MCF 10A (cell line): Measurements from ENCODE around the gene TMEM164. TPM values are rescaled to one million over a fixed set of nuclear protein-coding genes. Genes with fewer than 3 reads are reported as not detected.

Experiments used
- BruUV-seq: library from RNA; stranded (reverse); fragments of 400-500 nt; replicated peaks from 2 replicates; lab custom pipeline; 2021; lab: Mats Ljungman, UMichigan
- CTCF ChIA-PET: fragments of 300-600 bp; sonication (Branson Sonifier 250); formaldehyde crosslinking; extraction: SDS; loops from one replicate; lab custom pipeline; 2021; ENCODE audit warnings: antibody characterized with exemption, inconsistent platforms; lab: Yijun Ruan, JAX
- POLR2A ChIA-PET: fragments of 300-600, 350-650 bp; sonication (Branson Sonifier 250); formaldehyde crosslinking; extraction: SDS; loops from one replicate; lab custom pipeline; 2020; ENCODE audit warnings: antibody characterized with exemption, inconsistent platforms; lab: Yijun Ruan, JAX
- DNase-seq: peaks from one replicate; pipeline ENCODE4 v3.0.0-alpha.2; 2018; ENCODE audit not compliant: unreplicated experiment
- H3K27ac Mint-ChIP-seq: one replicate; pipeline ENCODE4 v1.8.0; 2022; ENCODE audit warnings: mild to moderate bottlenecking, low read depth, mixed read lengths; ENCODE audit not compliant: unreplicated experiment
- H3K27me3 Mint-ChIP-seq: one replicate; pipeline ENCODE4 v1.8.0; 2022; ENCODE audit warnings: mixed read lengths; ENCODE audit not compliant: insufficient read depth, unreplicated experiment
- H3K36me3 Mint-ChIP-seq: one replicate; pipeline ENCODE4 v1.8.0; 2022; ENCODE audit warnings: mild to moderate bottlenecking, moderate library complexity, mixed read lengths; ENCODE audit not compliant: insufficient read depth, unreplicated experiment
- H3K4me1 Mint-ChIP-seq: one replicate; pipeline ENCODE4 v1.8.0; 2022; ENCODE audit warnings: mixed read lengths; ENCODE audit not compliant: insufficient read depth, unreplicated experiment
- H3K4me3 Mint-ChIP-seq: one replicate; pipeline ENCODE4 v1.8.0; 2022; ENCODE audit warnings: mild to moderate bottlenecking, moderate library complexity, mixed read lengths; ENCODE audit not compliant: unreplicated experiment
- H3K9me3 Mint-ChIP-seq: one replicate; pipeline ENCODE4 v1.8.0; 2022; ENCODE audit warnings: mixed read lengths; ENCODE audit not compliant: unreplicated experiment
- CTCF ChIP-seq: fragments of 200-600 bp; IDR thresholded peaks from one replicate; pipeline ENCODE4 v1.8.0; 2022; ENCODE audit warnings: antibody characterized with exemption, mild to moderate bottlenecking; ENCODE audit not compliant: unreplicated experiment
- intact Hi-C: fragments of 100-400 bp; cut with micrococcal nuclease; formaldehyde crosslinking; loops from 2 replicates; pipeline ENCODE4 v1.14.1; 2022
- total RNA-seq: library from RNA; stranded (reverse); gene quantifications from 2 replicates; pipeline ENCODE4 v1.2.3, GENCODE V29; 2022

Gene TMEM164
- total RNA-seq, 1 experiment from 2014 or later: 39.2 TPM

DNA sequence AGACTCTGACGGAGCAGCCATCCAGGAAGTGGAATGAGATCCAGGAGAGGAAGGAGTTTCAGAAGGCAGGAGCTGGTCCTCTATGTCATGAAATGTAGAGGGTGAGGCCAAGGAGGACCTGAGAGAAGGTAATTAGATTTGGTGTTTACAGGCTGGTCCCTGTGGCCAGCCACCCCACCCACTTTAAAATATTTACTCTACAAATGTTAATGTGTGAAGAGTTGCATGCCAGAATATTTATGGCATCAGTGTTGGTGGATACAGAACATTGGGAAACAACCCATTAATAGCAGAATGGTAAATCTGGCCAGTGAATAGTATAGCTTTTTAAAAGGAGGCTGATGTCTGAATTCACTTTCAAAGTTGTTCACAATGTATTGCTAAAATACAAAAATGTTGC is 17.6 kb downstream of the TMEM164 start:
- CTCF ChIA-PET: interaction anchor here (1.2 to 1.3 kb wide), 2 partner anchors 12 kb away, joined by 4 read pairs; no protein-coding TSS in a partner anchor
- Mint-ChIP-seq H3K27me3 (no peaks in the 10 kb centered on the region), H3K4me3 (no peak overlapping the region), H3K9me3 (no peaks in the 10 kb centered on the region), H3K4me1 (peaks cover 2% of the 10 kb centered on the region), H3K36me3 (peaks cover 27% of the 10 kb centered on the region), H3K27ac (no peak overlapping the region)
- no peak for TF ChIP-seq CTCF
- POLR2A ChIA-PET: interaction anchor here (1.0 kb wide), 1 partner anchor 16 kb away, joined by 3 read pairs; no protein-coding TSS in a partner anchor
- no peak for DNase-seq
- BruUV-seq: no TSS peak
- intact Hi-C loops: no loop called here

GRCh38 chrX:110021258-110022022 is 18.5 kb downstream of the TMEM164 start:
- H3K9me3 Mint-ChIP-seq: no peaks in the 10 kb centered on the region
- no TSS peak for BruUV-seq
- peaks cover 32% of the 10 kb centered on the region for H3K36me3 Mint-ChIP-seq
- H3K27me3 Mint-ChIP-seq: no peaks in the 10 kb centered on the region
- H3K4me3 Mint-ChIP-seq: no peak overlapping the region
- CTCF ChIA-PET: interaction anchor here (1.3 kb wide), 1 partner anchor 13 kb away, joined by 4 read pairs; no protein-coding TSS in a partner anchor
- intact Hi-C loops: no loop called here
- H3K4me1 Mint-ChIP-seq: peaks cover 9% of the 10 kb centered on the region
- peak; percentile 34 for DNase-seq
- POLR2A ChIA-PET: interaction anchor here (1.1 kb wide), 1 partner anchor 61 kb away, joined by 3 read pairs; no protein-coding TSS in a partner anchor
- no peak for TF ChIP-seq CTCF
- H3K27ac Mint-ChIP-seq: no peak overlapping the region

- Mint-ChIP-seq H3K36me3 (peaks cover 21% of the 10 kb centered on the region), H3K4me3 (no peak overlapping the region), H3K9me3 (no peaks in the 10 kb centered on the region), H3K27me3 (peaks cover 10% of the 10 kb centered on the region), H3K27ac (no peak overlapping the region), H3K4me1 (peaks cover 9% of the 10 kb centered on the region)
- POLR2A ChIA-PET: interaction anchor here (1.1 to 1.3 kb wide), 2 partner anchors 19 to 59 kb away, joined by 3 to 5 read pairs; partner anchors contain the start of gene TMEM164
- intact Hi-C loops: no loop called here
- BruUV-seq: no TSS peak
- DNase-seq: no peak
- CTCF ChIA-PET: interaction anchor here (0.6 to 0.9 kb wide), 4 partner anchors 15 to 307 kb away, joined by 3 to 4 read pairs (median 4); no protein-coding TSS in a partner anchor
- no peak for TF ChIP-seq CTCF
Measured at GRCh38 chrX:110022599-110023448, 19.9 kb downstream of the TMEM164 start.
